Hepatic stellate cell (primary cell): Measurements from ENCODE around the gene MTRF1.

Experiments used
- DNase-seq: peaks from one replicate; pipeline ENCODE4 v3.0.0; 2011; ENCODE audit warnings: low spot score

Gene MTRF1

GRCh38 chr13:41263261-41263971 is at the start of gene MTRF1:
MTRF1 (minus strand) TSS chr13:41263576; CDS start chr13:41260907, 2,669 bp downstream.
- peak; percentile 83 for DNase-seq

DNA sequence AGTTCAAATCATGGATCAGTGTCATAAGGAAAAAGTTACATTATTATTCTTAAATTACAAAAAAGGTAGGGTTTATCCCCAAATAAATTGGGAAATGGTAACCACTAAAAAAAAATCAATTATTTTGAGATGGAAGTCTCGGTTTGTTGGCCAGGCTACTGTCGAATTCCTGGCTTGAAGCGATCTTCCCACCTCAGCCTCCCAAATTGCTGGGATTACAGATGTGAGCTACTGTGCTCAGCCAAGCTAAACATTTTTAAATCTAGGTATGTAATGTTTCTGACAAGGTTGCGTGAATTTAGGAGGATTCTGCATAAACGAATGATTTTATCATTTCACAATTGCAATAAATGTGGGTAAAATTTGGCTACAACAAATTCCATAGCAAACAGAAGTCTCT is 49.7 kb upstream of the MTRF1 start:
- no peak for DNase-seq

DNA sequence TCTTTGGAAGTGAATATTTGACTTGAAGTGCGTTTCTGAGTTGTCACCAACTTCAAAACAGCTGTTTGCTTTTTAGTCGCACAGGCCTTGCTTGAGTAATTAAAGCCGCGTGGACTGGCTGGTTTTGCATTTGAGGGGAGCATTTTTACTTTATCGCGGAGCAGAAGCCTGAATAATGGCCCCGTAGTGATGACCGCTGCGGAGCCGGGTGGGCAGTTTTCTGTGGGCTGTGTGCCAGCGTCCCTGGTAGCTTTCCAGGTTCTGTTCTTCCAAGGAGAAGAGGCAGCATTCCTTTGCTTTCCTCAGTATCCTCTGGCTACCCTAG is 48.8 kb upstream of the MTRF1 start:
- DNase-seq, result peak; percentile 40

- peak; percentile 34 for DNase-seq
Measured at GRCh38 chr13:41311406-41312175, 48.2 kb upstream of the MTRF1 start.

- peak; percentile 96 for DNase-seq
Measured at GRCh38 chr13:41310963-41311405, 47.6 kb upstream of the MTRF1 start, which contains the start of gene NAA16. NAA16 (plus strand) TSS chr13:41311267; CDS start chr13:41311529, 262 bp downstream.

DNA sequence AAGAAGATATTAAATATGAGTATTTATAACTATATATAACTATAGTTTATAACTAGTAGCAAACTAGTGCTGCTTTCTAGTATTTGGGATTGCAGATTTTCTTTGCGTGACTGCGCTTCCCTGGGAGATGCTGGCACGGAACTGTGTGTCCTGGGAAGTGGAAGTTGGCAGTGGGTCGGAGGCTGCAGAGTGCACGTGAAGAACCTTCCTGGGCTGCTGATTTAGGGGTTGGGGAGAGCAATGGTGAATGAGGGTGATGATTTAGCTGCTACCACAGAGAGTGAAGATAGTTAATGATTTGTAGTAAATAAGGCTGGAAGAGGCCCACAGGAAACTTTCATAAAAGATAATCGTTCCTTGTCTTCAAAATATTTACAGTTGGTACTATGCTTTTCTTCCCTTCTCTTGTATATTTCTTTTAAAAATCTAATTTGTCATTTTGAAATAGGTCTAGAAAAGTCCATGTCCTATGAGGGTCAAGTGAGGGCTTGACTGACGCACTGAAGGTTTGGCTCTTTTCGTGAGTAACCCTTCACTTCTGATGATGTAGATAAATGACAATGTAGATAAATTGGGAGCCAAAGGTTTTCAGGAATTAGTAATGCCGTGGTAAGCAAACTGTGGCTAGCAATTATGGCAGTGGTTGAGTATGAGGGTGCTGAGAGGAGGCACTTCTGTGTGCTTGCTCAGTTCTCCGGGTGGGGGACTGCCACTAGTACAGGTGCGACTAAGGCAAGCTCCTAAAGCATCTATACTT is 44.7 kb upstream of the MTRF1 start:
- no peak for DNase-seq

DNA sequence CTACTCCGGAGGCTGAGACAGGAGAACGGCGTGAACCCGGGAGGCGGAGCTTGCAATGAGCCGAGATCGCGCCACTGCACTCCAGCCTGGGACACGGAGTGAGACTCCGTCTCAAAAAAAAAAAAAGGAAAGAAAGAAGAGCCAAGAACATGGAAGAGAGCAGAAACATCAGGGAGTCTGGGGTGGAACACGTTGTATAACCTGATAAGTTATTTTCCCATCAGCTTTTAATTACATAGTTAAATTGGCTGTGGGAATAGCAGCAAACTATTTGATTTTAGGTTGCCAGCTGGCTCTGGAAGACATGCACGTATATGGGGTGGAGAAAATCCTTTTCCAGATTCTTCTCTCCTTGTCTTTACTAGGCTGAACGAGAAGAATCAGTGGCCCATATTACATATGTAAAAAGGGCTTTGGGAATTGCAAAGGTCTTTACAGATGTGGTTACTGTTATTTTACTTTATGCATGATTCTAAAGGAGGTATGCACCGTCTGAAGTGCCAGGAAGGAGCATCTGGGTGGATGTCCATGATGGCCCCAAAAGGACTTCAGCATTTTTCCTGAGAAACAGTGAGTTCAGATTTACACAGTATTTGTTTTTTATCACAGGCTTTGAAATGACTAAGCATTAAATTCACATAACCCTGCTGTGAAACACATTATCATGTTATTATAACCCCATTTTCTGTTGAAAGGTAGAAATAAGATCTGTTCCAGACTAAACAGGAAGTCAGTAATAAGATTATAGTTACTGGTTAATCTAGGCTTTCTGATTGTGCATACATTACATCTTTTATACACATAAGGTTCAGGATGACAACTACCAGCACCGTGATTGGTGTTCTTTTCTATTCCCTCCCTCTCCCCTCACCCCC is 43.1 kb upstream of the MTRF1 start:
- no peak for DNase-seq

DNA sequence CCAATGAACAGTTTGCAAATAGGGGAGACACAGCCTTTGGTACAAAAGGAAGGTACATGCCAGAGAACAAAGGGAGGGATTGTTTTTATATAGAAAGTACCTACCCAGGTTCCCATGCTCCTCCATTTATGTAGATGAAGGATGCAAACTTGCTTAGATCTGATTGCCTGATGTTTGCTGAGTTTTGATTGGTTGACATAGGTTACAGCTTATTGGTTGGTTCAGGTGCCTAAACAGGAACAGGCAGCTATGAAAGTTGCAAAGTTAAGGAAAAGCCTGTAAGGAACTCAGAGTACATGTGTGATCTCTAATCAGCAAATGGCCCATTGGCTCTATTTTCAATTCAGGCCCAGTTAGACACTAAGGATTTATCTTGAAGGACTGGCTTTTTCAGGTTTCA is 41.2 kb upstream of the MTRF1 start:
- no peak for DNase-seq

DNA sequence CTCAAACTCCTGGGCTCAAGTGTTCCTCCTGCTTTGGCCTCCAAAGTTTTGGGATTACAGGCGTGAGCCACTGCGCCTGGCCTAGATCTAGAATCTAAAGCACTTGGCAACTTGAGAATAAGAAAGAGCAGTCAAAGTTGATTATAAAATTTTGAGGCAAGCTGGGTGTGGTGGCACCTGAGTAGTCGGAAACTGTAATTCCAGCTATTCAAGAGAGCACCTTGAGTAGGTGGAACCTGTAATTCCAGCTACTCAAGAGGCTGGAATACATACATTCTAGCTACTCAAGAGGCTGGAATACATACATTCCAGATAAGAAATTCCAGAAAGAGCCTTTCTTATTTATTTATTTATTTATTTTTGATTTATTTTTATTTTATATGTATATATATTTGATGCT is 39.4 kb upstream of the MTRF1 start:
- DNase-seq, result no peak

DNA sequence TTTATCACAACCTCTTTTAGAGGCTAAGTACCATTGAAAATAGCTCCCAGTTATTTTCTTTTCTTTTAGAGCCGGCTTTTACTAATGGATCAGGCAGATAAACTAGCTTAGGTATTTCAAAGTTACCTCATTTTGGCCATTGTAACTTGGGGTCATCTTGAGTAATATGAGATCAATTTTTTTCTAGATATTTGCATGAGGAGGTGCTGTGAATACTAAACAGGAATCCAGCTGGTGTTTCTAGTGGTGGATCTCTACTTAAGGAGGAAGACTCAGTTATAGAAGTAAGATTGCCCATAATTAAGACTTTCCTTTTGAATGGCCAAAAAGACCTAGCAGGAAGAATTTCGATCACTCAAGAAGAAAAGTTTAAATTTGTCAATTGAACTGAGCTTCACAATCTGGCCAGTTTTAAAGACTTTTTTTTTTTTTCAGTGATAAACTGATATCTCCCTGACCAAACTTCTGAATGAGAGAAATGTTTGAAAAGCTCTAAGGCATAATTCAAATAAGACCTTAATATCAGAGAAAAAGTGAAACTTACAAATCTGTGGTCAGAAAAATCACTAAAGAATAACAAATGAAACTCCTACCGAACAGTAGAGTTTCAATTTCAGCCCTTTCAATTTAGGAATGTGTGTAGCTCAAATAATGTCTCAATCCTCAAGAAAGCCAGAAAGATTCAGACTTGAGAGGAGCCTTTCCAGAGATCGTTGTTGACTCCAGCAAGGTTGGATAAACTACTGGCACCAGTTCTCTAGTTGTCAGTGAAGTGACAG is 36.1 kb upstream of the MTRF1 start:
- DNase-seq, result no peak

DNA sequence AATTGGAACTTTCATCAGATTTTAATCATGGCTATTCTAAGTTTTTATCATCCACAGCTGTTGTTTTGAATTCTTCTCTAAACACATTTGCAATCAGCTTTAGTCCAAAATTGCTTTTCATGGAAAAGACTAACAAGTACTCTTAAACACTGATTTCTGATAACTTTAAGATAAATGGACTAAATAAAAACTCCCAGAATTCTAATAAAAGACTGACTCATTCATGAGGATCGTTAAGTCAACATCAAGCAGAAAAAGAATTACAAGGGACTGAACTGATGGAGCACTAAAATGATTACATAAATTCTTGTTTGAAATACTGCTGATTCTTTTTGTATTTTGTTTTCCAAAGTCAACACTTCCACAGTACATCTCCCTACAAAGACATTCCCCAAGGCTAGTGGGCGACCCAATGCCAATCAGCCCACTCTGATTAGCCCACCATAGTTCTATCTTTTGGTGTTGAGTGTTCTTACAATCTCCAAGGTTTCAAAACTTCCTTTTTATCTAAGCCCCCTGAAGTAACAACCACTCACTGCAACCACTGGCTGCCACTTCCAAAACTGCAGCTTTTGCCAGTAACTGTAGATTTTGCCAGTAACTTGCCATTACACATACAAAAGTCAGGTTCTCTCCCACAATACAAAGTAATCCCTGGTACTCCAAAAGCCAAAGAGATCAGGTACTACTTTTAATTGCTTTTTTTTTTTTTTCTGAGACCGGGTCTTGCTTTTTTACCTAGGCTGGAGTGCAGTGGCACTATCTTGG is 33.7 kb upstream of the MTRF1 start:
- DNase-seq, result no peak

- no peak for DNase-seq
Measured at GRCh38 chr13:41295973-41296372, 32.6 kb upstream of the MTRF1 start.

GRCh38 chr13:41294914-41295313 is 31.5 kb upstream of the MTRF1 start:
- DNase-seq, result no peak

GRCh38 chr13:41293272-41293671 is 29.9 kb upstream of the MTRF1 start:
- no peak for DNase-seq

- DNase-seq, result no peak
Measured at GRCh38 chr13:41291246-41291645, 27.9 kb upstream of the MTRF1 start.

DNA sequence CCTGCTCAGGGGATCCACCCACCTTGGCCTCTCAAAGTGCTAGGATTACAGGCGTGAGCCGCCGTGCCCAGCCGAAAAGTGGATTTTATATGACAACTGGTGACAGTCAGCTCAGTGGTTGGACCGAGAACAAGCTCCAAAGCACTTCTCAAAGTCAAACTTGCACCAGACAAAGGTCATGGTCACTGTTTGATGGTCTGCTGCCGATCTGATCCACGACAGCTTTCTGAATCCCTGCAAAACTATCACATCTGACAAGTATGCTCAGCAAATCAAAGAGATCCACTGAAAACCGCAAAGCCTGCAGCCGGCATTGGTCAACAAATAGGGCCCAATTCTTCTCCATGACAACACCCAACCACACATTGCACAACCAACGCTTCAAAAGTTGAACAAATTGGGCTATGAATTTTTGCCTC is 26.1 kb upstream of the MTRF1 start:
- DNase-seq, result no peak

- no peak for DNase-seq
Measured at GRCh38 chr13:41286370-41286769, 23.0 kb upstream of the MTRF1 start.

- peak; percentile 42 for DNase-seq
Measured at GRCh38 chr13:41284512-41285288, 21.3 kb upstream of the MTRF1 start.

- DNase-seq, result no peak
Measured at GRCh38 chr13:41282129-41282571, 18.8 kb upstream of the MTRF1 start.
